Forelimb muscle (tissue), 1 donor: Measurements from ENCODE around the gene SRGAP1. TPM values are rescaled to one million over a fixed set of nuclear protein-coding genes. Genes with fewer than 3 reads are reported as not detected.

Source experiments
- DNase-seq: peaks from one replicate; pipeline ENCODE4 v3.0.0-alpha.2; 2013; ENCODE audit warnings: low read depth
- polyA plus RNA-seq: library from polyadenylated mRNA; unstranded; fragments of 120-200 nt; gene quantifications from one replicate; pipeline ENCODE4 v1.2.1, GENCODE V29; 2013; ENCODE audit not compliant: insufficient read length

Gene SRGAP1
- polyA plus RNA-seq, 1 donor: 5.9 TPM

GRCh38 chr12:63966606-63966975 is 122.1 kb downstream of the SRGAP1 start:
- no peak for DNase-seq

DNA sequence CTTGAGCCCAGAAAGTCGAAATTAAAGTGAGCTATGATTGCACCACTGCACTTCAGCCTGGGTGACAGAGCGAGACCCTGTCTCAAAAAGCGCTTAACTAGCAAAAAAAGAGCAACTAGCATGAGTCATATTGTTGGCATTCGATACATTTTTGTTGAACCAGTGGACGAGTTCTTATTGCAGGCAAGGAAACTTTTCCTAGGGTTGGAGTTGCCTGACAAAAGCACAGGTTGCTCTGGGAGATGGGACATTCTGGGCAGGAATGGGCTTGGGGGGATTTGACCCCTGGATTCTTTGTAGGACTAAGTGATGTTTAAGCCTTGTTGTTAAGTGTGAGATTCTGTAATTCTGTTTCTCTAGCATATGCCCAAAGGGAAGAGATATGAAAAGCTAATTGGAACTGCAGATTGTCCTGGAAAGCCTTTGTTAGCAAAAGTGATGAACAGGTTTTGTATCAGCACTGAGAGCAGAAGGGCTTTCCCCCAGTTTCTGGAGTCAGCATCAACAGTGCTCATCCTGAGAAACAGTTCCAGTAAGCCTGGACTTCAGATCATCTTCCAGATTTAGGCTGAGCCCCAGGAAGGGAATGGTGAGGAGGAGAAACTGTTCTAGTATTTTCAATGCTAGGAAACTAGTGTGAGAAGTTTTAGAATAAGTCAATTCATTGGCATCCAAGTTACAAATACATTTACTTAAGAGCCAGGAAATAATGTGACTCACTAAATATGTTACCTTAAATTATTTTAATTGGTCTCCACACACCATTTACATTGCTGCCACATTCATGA is 123.1 kb downstream of the SRGAP1 start:
- no peak for DNase-seq

GRCh38 chr12:63968673-63969072 is 124.2 kb downstream of the SRGAP1 start:
- no peak for DNase-seq

GRCh38 chr12:63976902-63977395 is 132.4 kb downstream of the SRGAP1 start:
- DNase-seq: no peak

- no peak for DNase-seq
Measured at GRCh38 chr12:63977441-63977840, 132.9 kb downstream of the SRGAP1 start.

GRCh38 chr12:63978519-63978918 is 134.0 kb downstream of the SRGAP1 start:
- DNase-seq: no peak

DNA sequence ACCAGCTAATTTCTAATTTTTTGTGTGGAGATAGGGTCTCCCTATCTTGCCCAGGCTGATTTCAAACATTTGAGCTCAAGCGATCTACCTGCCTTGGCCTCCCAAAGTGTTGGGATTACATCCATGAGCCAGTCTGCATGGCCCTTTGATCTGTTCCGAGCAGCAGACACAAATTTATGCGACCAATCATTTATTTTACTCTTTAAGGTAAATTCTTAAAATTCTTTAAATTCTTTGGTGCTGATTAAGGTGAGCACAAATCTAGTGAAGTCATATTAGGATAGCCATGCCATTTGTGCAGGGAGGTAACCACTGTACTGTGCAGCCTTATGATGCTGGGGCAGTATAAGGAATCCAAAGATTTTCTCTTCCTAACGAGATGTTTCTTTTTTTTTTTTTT is 135.7 kb downstream of the SRGAP1 start:
- no peak for DNase-seq

GRCh38 chr12:63981343-63981742 is 136.8 kb downstream of the SRGAP1 start:
- DNase-seq: no peak

DNA sequence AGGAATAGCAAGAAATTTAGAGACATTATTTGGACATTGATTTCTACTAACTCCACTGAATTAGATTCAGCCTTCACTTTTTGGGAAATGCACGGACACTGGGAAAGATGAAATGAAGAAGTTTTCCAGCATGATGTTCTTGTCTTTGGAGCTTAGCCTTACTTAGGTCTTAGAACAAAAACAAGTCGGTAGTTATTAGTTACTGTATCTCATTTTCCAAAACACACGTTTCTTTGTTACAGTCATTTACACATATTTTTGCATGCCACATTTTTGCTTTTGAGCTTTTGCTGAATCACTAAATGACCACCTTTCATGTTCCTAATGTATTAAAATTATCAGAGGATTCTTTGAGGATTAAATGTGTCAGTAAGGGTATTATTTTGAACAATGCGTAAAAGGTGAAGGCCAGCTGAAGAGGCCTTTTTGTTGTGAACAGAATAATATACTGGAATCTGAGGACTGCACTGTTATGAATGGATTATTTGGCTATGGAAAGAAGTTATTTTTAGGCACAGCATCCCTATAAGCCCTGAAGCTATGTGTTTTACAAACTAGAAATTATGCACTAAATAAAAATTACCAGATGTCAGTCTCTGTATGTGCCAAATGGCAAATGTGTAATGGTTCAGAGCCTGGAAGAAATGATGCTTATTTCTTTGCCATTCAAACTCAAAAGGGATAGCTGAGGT is 138.2 kb downstream of the SRGAP1 start:
- no peak for DNase-seq

- no peak for DNase-seq
Measured at GRCh38 chr12:63985456-63985855, 141.0 kb downstream of the SRGAP1 start.

DNA sequence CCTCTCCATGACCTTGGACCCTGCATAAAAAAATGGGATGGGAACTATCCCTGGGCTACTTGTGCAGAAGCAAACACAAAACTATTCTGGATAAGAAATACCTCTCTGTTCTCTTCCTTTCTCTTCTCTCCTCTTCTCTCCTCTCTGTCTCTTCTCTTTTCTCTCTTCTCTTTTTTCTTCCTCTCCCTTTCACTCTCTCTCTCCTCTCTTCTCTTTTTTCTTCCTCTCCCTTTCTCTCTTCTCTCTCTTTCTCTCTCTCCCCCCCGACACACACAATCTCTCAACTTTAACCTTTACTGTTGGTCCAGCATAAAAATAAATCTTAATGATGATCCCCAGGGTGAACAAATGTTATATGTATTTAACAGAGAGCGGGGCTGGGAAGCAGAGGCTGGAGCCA is 141.4 kb downstream of the SRGAP1 start:
- DNase-seq: no peak

GRCh38 chr12:63989301-63989845 is 144.9 kb downstream of the SRGAP1 start:
- no peak for DNase-seq

DNA sequence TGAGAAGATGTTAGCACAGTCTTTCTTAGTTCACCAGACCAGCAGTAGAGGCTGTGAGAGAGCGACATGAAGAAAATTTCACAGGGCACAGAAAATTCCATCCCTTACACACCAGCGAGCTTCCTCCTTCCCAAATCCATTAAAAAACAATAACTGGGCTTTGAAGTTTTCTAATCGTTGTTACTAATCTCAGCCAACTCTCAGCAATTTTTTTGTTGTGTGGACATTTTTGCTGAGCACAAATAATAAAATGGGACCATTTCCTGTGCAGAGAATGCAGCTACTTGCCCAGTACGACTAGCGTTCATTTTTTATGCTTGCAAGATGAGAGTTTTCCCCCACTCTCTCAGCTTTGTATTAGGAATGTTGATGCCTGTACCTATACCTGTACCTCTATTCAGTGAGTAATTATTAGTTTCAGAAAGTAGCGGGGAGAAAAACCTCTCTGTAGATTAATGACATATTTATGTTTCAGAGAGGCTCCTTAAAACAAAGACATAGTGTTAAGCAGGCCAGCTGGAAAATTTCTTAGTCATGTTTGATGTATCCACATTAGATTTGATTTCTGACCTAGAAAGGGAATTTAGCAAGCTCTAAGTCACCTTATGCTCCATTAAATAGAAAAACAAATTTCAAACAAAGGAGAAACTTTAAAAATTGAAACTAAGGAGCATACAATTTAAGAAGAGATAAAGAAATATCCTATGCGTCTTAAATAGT is 146.5 kb downstream of the SRGAP1 start:
- DNase-seq: no peak

DNA sequence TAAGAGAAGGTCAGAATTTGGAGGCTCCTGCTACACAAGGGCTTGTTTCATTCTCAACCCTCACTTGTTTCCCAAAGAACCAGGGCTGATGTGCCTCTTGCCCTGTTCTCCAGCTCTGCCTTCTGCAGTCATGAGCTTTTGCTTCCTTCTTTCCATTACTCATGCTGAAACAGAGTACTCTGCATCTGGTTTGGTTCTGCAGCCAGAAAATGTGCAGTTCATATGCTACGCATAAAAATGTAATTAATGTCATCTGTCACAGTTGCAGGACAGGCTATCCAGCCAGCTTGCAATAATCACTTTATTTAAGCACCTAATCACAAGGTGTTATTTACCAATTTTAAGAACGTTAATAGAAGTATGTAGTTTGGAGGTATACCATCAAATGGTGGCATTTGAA is 150.2 kb downstream of the SRGAP1 start:
- DNase-seq: peak; percentile 70

GRCh38 chr12:63995512-63995911 is 151.0 kb downstream of the SRGAP1 start:
- no peak for DNase-seq

DNA sequence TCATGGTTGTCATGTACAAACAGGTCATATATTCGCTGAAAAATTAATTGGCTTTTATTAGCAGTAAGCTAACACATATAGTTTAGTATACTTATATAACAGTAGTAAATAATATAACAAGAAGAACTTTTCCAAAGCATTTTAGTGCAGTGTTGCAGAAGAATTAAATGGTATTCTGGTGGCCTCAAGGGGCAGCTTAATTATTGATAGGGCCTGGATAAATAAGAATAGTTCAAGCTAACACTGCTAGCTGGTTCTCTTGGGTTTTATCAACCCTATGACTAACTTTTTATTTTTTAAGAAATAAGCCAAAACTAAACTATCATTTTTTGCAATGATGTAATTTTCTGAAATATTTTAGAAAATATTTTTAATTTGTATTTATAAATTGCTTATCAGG is 152.1 kb downstream of the SRGAP1 start:
- no peak for DNase-seq

DNA sequence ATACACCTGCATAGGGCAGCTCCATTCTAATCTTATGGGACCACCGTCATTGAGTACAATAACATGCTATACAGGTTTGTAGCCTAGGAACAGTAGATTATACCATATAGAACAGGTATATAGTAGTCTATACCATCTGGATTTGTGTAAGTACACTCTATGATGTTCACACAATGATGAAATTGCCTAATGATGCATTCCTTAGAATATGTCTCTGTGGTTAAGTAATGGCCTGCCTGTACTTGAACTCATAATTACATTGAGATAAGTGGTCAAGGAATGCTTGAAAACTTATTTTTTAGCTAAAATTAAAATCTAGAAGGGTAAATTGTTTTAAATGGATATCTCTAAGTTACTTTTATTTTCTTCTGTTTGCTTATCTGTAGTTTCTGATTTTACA is 152.7 kb downstream of the SRGAP1 start:
- DNase-seq: no peak

DNA sequence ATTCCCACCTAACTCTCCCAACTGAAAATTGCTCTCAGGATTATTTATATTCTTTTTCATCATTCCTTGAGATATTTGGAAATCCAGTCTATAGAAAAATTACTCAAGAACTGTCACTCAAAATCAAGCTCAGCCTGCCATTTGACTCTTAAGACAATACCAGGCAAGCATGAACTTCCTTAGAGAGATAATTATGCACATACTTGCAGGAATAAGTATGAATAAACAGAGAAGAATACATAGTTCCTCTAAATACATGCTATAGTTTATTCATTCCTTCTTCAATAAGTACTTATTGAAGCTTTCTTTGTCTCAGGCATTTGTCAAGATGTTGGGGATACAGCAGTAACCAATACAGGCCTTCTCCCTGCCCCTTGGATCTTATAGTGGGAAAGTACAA is 154.1 kb downstream of the SRGAP1 start:
- DNase-seq: no peak

DNA sequence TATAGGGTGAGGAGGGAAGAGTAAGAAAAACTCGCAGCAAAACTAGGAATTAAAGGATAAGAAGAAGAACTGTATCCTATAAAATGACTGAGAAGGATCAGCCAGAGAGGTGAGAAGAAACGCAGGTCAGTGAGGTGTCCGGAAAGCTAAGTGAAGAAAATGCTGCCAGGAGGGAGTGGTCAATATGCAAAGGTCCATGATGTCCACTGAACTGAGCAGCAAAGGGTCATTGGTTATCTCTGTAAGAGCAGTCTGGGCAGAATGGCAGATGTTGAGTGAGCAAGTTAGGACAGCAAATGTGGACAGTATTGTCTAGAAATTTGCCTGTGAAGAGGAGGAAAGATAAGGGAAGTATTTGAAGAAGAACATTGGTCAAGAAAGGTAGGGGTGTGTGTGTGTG is 155.4 kb downstream of the SRGAP1 start:
- DNase-seq: no peak

DNA sequence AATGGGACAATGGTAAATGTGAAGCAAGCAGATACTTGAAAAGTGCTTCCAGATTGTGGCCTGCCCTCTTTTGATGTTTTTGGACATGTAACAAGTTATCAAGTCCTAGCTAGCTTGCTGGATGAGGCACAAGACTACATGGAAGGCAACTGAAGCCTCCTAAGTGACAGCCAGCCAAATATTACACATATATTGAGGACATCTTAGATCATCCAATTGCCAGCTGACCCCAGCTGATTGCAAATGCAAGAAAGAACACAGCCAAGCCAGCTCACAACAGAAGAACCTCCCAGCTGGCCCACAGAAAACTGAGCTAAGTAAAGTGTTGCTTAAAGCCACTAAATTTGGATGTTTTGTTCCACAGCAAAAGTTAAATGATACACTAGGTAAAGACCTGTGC is 156.9 kb downstream of the SRGAP1 start:
- DNase-seq: no peak

DNA sequence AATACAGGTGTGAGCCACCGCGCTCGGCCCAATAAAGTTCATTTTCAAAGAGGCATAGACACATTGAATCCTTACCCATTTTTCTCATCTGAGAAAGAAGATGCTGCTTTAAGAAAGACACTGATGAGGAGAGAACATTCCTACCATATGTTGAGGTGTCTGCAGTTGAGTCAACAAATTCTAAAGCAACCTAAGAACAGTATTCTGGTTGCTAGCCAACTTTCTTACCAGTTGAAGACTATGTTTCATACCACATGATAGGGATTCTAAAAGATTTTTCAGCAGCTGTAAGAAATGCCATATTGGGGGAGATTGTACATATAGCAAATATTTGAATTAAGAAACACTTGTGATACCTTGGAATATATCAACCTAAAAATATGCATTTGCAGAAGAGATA is 160.1 kb downstream of the SRGAP1 start:
- no peak for DNase-seq

DNA sequence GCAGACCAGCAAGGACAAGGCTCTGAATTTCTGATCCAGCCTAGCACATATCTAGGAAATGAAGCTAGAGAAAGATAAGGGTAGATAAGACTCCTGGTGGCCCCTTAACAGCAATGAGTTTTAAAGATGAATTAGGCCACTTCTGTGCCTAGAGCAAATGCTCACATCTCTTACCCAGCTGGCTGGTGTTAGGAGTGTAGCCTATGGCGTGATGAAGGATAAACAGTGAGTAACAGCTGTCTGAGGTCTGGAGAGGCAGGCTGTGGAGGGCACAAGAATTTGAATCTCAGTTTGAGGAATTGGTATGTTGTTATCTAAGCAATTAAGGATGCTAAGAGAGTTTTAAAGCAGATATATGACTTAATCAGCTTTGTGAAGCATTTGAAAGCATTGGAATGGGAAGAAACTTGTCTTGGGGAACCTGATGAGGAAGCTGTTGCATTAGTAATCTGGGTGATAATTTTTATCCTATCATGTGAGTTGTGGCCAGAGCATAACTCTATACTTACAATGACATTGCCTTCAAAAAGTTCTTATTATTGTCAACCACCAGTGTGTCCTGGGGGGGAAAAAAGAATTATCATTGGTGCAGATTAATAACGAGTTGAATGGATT is 161.8 kb downstream of the SRGAP1 start:
- no peak for DNase-seq
